ENCODE measurements around the gene PPP6R3. TPM values are rescaled to one million over a fixed set of nuclear protein-coding genes. Genes with fewer than 3 reads are reported as not detected.

Gene PPP6R3
- total and polyA plus RNA-seq, 12 donors: 40.2 to 180 (median 89.0) TPM

- H3K4me1 ChIP-seq (replicated peaks in 1 of 2): no peaks in the 10 kb centered on the region
- DNase-seq: no peak
- no peaks in the 10 kb centered on the region for H3K9me3 ChIP-seq (replicated peaks in 1 of 3)
- intact Hi-C loops (cut with DNase I): no loop called here
- 29 to 36% (median 35%) methylated on average over 12 of the region's 12 CpGs for WGBS, 4 donors
- H3K27me3 ChIP-seq: no peaks in the 10 kb centered on the region
- H3K27ac ChIP-seq: no peak overlapping the region
- no peak overlapping the region for H3K4me3 ChIP-seq
- no peaks in the 10 kb centered on the region for H3K36me3 ChIP-seq (replicated peaks in 1 of 2)
- no peak for TF ChIP-seq POLR2A (IDR thresholded peaks at IDR 0.05)
Measured at GRCh38 chr11:68643585-68643984, 183.0 kb downstream of the PPP6R3 start.

- 93 to 100% (median 98%) methylated on average over 1 of the region's 1 CpG for WGBS, 4 donors
- intact Hi-C loops (cut with DNase I): no loop called here
- H3K4me3 ChIP-seq: no peak overlapping the region
- H3K27ac ChIP-seq: no peak overlapping the region
- H3K9me3 ChIP-seq (replicated peaks in 1 of 3): no peaks in the 10 kb centered on the region
- no peaks in the 10 kb centered on the region for H3K4me1 ChIP-seq (replicated peaks in 1 of 2)
- no peak for DNase-seq
- TF ChIP-seq POLR2A (IDR thresholded peaks at IDR 0.05): no peak
- no peak for TF ChIP-seq CTCF (IDR thresholded peaks at IDR 0.05)
- H3K36me3 ChIP-seq (replicated peaks in 1 of 2): no peaks in the 10 kb centered on the region
- H3K27me3 ChIP-seq: no peaks in the 10 kb centered on the region
Measured at GRCh38 chr11:68646832-68647231, 186.3 kb downstream of the PPP6R3 start.

GRCh38 chr11:68649851-68650555 lies 189.5 kb downstream of the PPP6R3 start:
- Histone ChIP-seq H3K27ac (no peak overlapping the region), H3K4me3 (no peak overlapping the region), H3K27me3 (peaks cover 14% of the 10 kb centered on the region), H3K9me3 (replicated peaks in 1 of 3) (no peaks in the 10 kb centered on the region), H3K36me3 (replicated peaks in 1 of 2) (no peaks in the 10 kb centered on the region), H3K4me1 (replicated peaks in 1 of 2) (no peaks in the 10 kb centered on the region)
- TF ChIP-seq CTCF (IDR thresholded peaks at IDR 0.05) (no peak), POLR2A (IDR thresholded peaks at IDR 0.05) (no peak)
- 62 to 85% (median 69%) methylated on average over 22 to 38 of the region's 38 CpGs for WGBS, 4 donors
- no peak for DNase-seq
- intact Hi-C loops (cut with DNase I): no loop called here

GRCh38 chr11:68650801-68651200 lies 190.2 kb downstream of the PPP6R3 start:
- Histone ChIP-seq H3K27me3 (peaks cover 14% of the 10 kb centered on the region), H3K4me3 (no peak overlapping the region), H3K36me3 (replicated peaks in 1 of 2) (no peaks in the 10 kb centered on the region), H3K9me3 (replicated peaks in 1 of 3) (no peaks in the 10 kb centered on the region), H3K27ac (no peak overlapping the region), H3K4me1 (replicated peaks in 1 of 2) (no peaks in the 10 kb centered on the region)
- DNase-seq: no peak
- WGBS, 4 donors: 85 to 87% (median 86%) methylated on average over 11 to 14 of the region's 14 CpGs
- no peak for TF ChIP-seq CTCF (IDR thresholded peaks at IDR 0.05)
- TF ChIP-seq POLR2A (IDR thresholded peaks at IDR 0.05): no peak
- intact Hi-C loops (cut with DNase I): no loop called here
